ENCODE results near the gene CMSS1.

DNA sequence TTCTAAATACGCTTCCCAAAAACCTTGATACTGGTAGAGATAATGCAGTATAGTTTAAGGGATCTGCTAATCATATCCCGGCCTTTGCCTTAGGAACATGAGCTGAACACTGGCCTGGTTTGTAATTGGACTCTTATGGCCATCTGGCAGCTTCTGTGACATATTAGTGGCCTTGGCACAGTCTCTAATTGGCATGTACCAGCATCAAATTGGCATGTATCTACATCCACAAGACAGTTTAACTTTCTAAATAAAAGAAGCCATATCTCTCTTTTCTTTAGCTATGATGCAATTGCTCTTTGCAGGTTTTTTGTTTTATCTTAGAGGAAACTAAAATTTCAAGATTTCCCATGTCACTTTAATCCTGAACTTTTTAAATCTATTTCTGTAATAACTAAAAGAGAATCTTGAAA is 341.3 kb downstream of the CMSS1 start:
- TF ChIP-seq CTCF (conservative IDR thresholded peaks at IDR 0.05) (no peak), ZFX (IDR thresholded peaks at IDR 0.05) (no peak)

Data from C4-2B (cell line).